NT2/D1 (cell line): ENCODE results near the gene CNPY3.

Source experiments
- YY1 ChIP-seq: IDR thresholded peaks from 2 replicates; pipeline ENCODE4 v1.6.1; 2011; ENCODE audit not compliant: insufficient read length, insufficient read depth
- ZNF274 ChIP-seq: IDR thresholded peaks from 2 replicates; pipeline ENCODE4 v1.6.1; 2011; ENCODE audit warnings: mild to moderate bottlenecking, low read depth, low read length

GRCh38 chr6:42890311-42891198, 38.7 kb upstream of the CNPY3 start:
- no peak for TF ChIP-seq ZNF274
- no peak for TF ChIP-seq YY1
